GM12878 (cell line): Measurements from ENCODE around the gene ZNF385A. TPM values are rescaled to one million over a fixed set of nuclear protein-coding genes. Genes with fewer than 3 reads are reported as not detected.

ENCODE experiments used
- BHLHE40 ChIP-seq, 2 experiments: fragments of 450-650 bp in 1 of 2; IDR thresholded peaks; 2 replicates each; pipeline ENCODE4 v1.6.1; 2011 to 2017; ENCODE audit warnings: low read depth in 2 of 2, borderline replicate concordance in 1 of 2, improper control_type of control experiment in 1 of 2, low read length in 1 of 2, mild to moderate bottlenecking in 1 of 2
- DPF2 ChIP-seq: fragments of 450-650 bp; IDR thresholded peaks from 2 replicates; pipeline ENCODE4 v1.6.1; 2017; ENCODE audit warnings: mild to moderate bottlenecking
- EED ChIP-seq: sonication (generic); IDR thresholded peaks from 2 replicates; pipeline ENCODE4 v1.6.1; 2016; ENCODE audit warnings: antibody characterized with exemption, low read depth
- ELK1 ChIP-seq: IDR thresholded peaks from 2 replicates; pipeline ENCODE4 v1.6.1; 2012; ENCODE audit warnings: low read depth, low read length, improper control_type of control experiment
- EZH2 ChIP-seq: IDR thresholded peaks from 2 replicates; pipeline ENCODE4 v1.6.1; 2012; ENCODE audit warnings: low read depth, mild to moderate bottlenecking, control low read depth, inconsistent platforms, low read length, borderline replicate concordance; ENCODE audit not compliant: control insufficient read depth
- GATAD2B ChIP-seq: fragments of 450-650 bp; conservative IDR thresholded peaks from 2 replicates; pipeline ENCODE4 v1.6.1; 2017; ENCODE audit warnings: low read depth, mild to moderate bottlenecking, moderate library complexity
- HCFC1 ChIP-seq: fragments of 150-350 bp; IDR thresholded peaks from 2 replicates; pipeline ENCODE4 v1.6.1; 2014; ENCODE audit warnings: low read length
- HDGF ChIP-seq: fragments of 450-650 bp; IDR thresholded peaks from 2 replicates; pipeline ENCODE4 v1.6.1; 2016; ENCODE audit warnings: antibody characterized with exemption
- IKZF2 ChIP-seq, 2 experiments: fragments of 450-650 bp; IDR thresholded peaks; 2 replicates each; pipeline ENCODE4 v1.6.1; 2017; ENCODE audit warnings: mild to moderate bottlenecking in 2 of 2, moderate library complexity in 2 of 2
- JUNB ChIP-seq: IDR thresholded peaks from 2 replicates; pipeline ENCODE4 v1.6.1; 2016; ENCODE audit warnings: antibody characterized with exemption, mild to moderate bottlenecking
- MEF2B ChIP-seq: fragments of 450-650 bp; IDR thresholded peaks from 2 replicates; pipeline ENCODE4 v1.6.1; 2018; ENCODE audit warnings: mild to moderate bottlenecking, moderate library complexity; ENCODE audit not compliant: partially characterized antibody, poor library complexity, severe bottlenecking
- MLLT1 ChIP-seq: fragments of 450-650 bp; IDR thresholded peaks from 2 replicates; pipeline ENCODE4 v1.6.1; 2016; ENCODE audit warnings: mild to moderate bottlenecking
- NFYB ChIP-seq: IDR thresholded peaks from 2 replicates; pipeline ENCODE4 v1.6.1; 2011; ENCODE audit warnings: low read depth, mild to moderate bottlenecking, low read length, improper control_type of control experiment, moderate library complexity; ENCODE audit not compliant: insufficient read depth
- RAD51 ChIP-seq: fragments of 450-650 bp; IDR thresholded peaks from 2 replicates; pipeline ENCODE4 v1.6.1; 2016; ENCODE audit warnings: moderate library complexity, mild to moderate bottlenecking, inconsistent platforms
- RBBP5 ChIP-seq: fragments of 200-600 bp; sonication (generic); conservative IDR thresholded peaks from 2 replicates; pipeline ENCODE4 v1.6.1; 2016
- TCF3 ChIP-seq: IDR thresholded peaks from 2 replicates; pipeline ENCODE4 v1.6.1; 2012; ENCODE audit warnings: low read depth, mild to moderate bottlenecking, low read length, borderline replicate concordance; ENCODE audit not compliant: insufficient read depth
- ZBTB11 ChIP-seq: fragments of 450-650 bp; formaldehyde crosslinking; IDR thresholded peaks from 2 replicates; pipeline ENCODE4 v1.5.0; 2022; ENCODE audit warnings: mild to moderate bottlenecking, missing genetic modification characterization
- ZNF217 ChIP-seq: fragments of 450-650 bp; IDR thresholded peaks from 2 replicates; pipeline ENCODE4 v1.6.1; 2017; ENCODE audit warnings: antibody characterized with exemption, mild to moderate bottlenecking
- ZNF687 ChIP-seq: fragments of 450-650 bp; IDR thresholded peaks from 2 replicates; pipeline ENCODE4 v1.6.1; 2017; ENCODE audit warnings: mild to moderate bottlenecking, moderate library complexity
- polyA plus RNA-seq, 11 experiments: library from polyadenylated mRNA; depleted of rRNA in 4 of 11; unstranded in 6 of 11; stranded (reverse) in 5 of 11; fragments of >200 nt; fragmentation: Nextera tagmentation in 4 of 11; fragmentation: Illumina TruSeq in 1 of 11; extraction: Ambion mirVana in 4 of 11; extraction: Trizol in 1 of 11; gene quantifications; 1 replicate in 1 of 11; 2 replicates in 10 of 11; pipeline versions ENCODE4 v1.2.1 to v1.2.3, GENCODE V29; 2011 to 2016; ENCODE audit warnings: inconsistent platforms in 2 of 11, missing spikeins in 2 of 11, low read depth in 1 of 11
- total RNA-seq, 4 experiments: library from RNA; depleted of rRNA in 3 of 4; stranded (reverse); fragments of >200 nt in 3 of 4; fragmentation: Illumina TruSeq in 1 of 4; extraction: Trizol in 1 of 4; gene quantifications; 2 replicates each; pipeline versions ENCODE4 v1.2.1 to v1.2.3, GENCODE V29; 2013 to 2021

ZNF385A gene
- total and polyA plus RNA-seq, 10 of the 15 experiments (the other 5 are each of a cell fraction or from before 2014, with no cell fraction given) = 0.26 to 26.1 (median 4.9) TPM

GRCh38 chr12:54413284-54414190 is 29.0 kb upstream of the ZNF385A start (continued):
- no peak for TF ChIP-seq ZNF217
- TF ChIP-seq RAD51 = no peak
- no peak for TF ChIP-seq JUNB
- TF ChIP-seq IKZF2 (IDR thresholded peaks at IDR 0.05) = peak; percentile 71 to 78
- no peak; the same call in 1 of the 2 replicates for TF ChIP-seq GATAD2B
- peak; percentile 50 for TF ChIP-seq DPF2
- no peak for TF ChIP-seq ZNF687
- no peak for TF ChIP-seq ELK1
- peak; percentile 14; the same call in 1 of the 2 replicates for TF ChIP-seq MLLT1
- TF ChIP-seq HCFC1 = no peak
- no peak for TF ChIP-seq NFYB
- no peak for TF ChIP-seq TCF3
- TF ChIP-seq EZH2 = no peak
- TF ChIP-seq ZBTB11 (CRISPR knock-in tag) = no peak
- peak; percentile 20 for TF ChIP-seq MEF2B
- TF ChIP-seq BHLHE40 (IDR thresholded peaks at IDR 0.05; ENCODE audit: borderline replicate concordance in 1 of 2, low read depth in 2 of 2, low read length in 1 of 2) = 0 out of 4 replicates have a peak, but pooled peaks of 1 of the 2 experiments have one; percentile 18
- peak; percentile 67 for TF ChIP-seq EED
- TF ChIP-seq HDGF = peak; percentile 89; the same call in 1 of the 2 replicates
- no peak for TF ChIP-seq RBBP5
